Fibroblast of the conjunctiva (primary cell): ENCODE data around the gene APBB2.
"Not testable (repeated sequence)": the region's sequence is repeated elsewhere in the genome, so short reads cannot be mapped to it uniquely, and the experiment has no call there.

ENCODE experiments used
- DNase-seq: peaks from one replicate; pipeline ENCODE4 v3.0.0-alpha.2; 2010; ENCODE audit warnings: low read depth

Gene APBB2

GRCh38 chr4:41060352-41061334 lies 153.7 kb downstream of the APBB2 start:
- DNase-seq: no peak

- not testable (repeated sequence) for DNase-seq
Measured at GRCh38 chr4:41059411-41059810, 154.9 kb downstream of the APBB2 start.

GRCh38 chr4:41058426-41058825 lies 155.9 kb downstream of the APBB2 start:
- no peak for DNase-seq

GRCh38 chr4:41057467-41057866 lies 156.9 kb downstream of the APBB2 start:
- DNase-seq: no peak

GRCh38 chr4:41052287-41052686 lies 162.1 kb downstream of the APBB2 start:
- DNase-seq: no peak

GRCh38 chr4:41050880-41051775 lies 163.2 kb downstream of the APBB2 start:
- DNase-seq: no peak

- DNase-seq: no peak
Measured at GRCh38 chr4:41050116-41050515, 164.2 kb downstream of the APBB2 start.

GRCh38 chr4:41049176-41049575 lies 165.2 kb downstream of the APBB2 start:
- DNase-seq: not testable (repeated sequence)

GRCh38 chr4:41044791-41045190 lies 169.6 kb downstream of the APBB2 start:
- DNase-seq: no peak

- DNase-seq: no peak
Measured at GRCh38 chr4:41044165-41044564, 170.2 kb downstream of the APBB2 start.

GRCh38 chr4:41043465-41043864 lies 170.9 kb downstream of the APBB2 start:
- DNase-seq: no peak

GRCh38 chr4:41041551-41041950 lies 172.8 kb downstream of the APBB2 start:
- DNase-seq: no peak

- DNase-seq: no peak
Measured at GRCh38 chr4:41039317-41039716, 175.0 kb downstream of the APBB2 start.

GRCh38 chr4:41038304-41038703 lies 176.0 kb downstream of the APBB2 start:
- DNase-seq: no peak

GRCh38 chr4:41029098-41029497 lies 185.2 kb downstream of the APBB2 start:
- no peak for DNase-seq

GRCh38 chr4:41028392-41029076 lies 185.8 kb downstream of the APBB2 start:
- no peak for DNase-seq

GRCh38 chr4:41026971-41027370 lies 187.4 kb downstream of the APBB2 start:
- DNase-seq: no peak

- no peak for DNase-seq
Measured at GRCh38 chr4:41025824-41026223, 188.5 kb downstream of the APBB2 start.

GRCh38 chr4:41024556-41025491 lies 189.5 kb downstream of the APBB2 start:
- no peak for DNase-seq

GRCh38 chr4:41022116-41022515 lies 192.2 kb downstream of the APBB2 start:
- no peak for DNase-seq
